ENCODE measurements around the gene DCC.

GRCh38 chr18:53254265-53254664 is 914.3 kb downstream of the DCC start:
- TF ChIP-seq POLR2A (IDR thresholded peaks at IDR 0.05) = no peak
- no peak for TF ChIP-seq CTCF (IDR thresholded peaks at IDR 0.05)

Measured in thyroid gland (tissue), 4 donors.